ENCODE measurements around the gene CMTM8.

GRCh38 chr3:32406486-32407408, 168.3 kb downstream of the CMTM8 start:
- no peak for TF ChIP-seq POLR2AphosphoS5 (IDR thresholded peaks at IDR 0.05; ENCODE audit: low read depth, low read length)
- TF ChIP-seq CBX5 (IDR thresholded peaks at IDR 0.05; ENCODE audit: low read depth, low read length), result no peak
- TF ChIP-seq CTCF (IDR thresholded peaks at IDR 0.05; ENCODE audit: control extremely low read depth in 1 of 3, insufficient read depth in 1 of 3, low read depth in 1 of 3, low read length in 3 of 3), result no peak
- TF ChIP-seq CHD2 (IDR thresholded peaks at IDR 0.05; ENCODE audit: low read length), result no peak
- TF ChIP-seq EZH2 (IDR thresholded peaks at IDR 0.05; ENCODE audit: low read depth, low read length, severe bottlenecking), result no peak
- no peak for TF ChIP-seq POLR2A (IDR thresholded peaks at IDR 0.05; ENCODE audit: control extremely low read depth in 1 of 2, low read depth in 2 of 2, low read length in 2 of 2)
- no peak for TF ChIP-seq MAFK (IDR thresholded peaks at IDR 0.05; ENCODE audit: low read depth, low read length)
- no peak for TF ChIP-seq BACH1 (IDR thresholded peaks at IDR 0.05; ENCODE audit: low read length)
